OCI-LY1 (cell line): ENCODE results near the gene COL3A1.

Experiments
- H2AFZ ChIP-seq: fragments of 200-600 bp; sonication (generic), shearing (Covaris generic); 2 replicates; pipeline ENCODE4 v1.6.0; 2014; ENCODE audit warnings: antibody characterized with exemption, mild to moderate bottlenecking, low read length
- H3F3A ChIP-seq: fragments of 200-600 bp; sonication (generic), shearing (Covaris generic); 2 replicates; pipeline ENCODE4 v1.6.0; 2014; ENCODE audit warnings: mild to moderate bottlenecking, antibody characterized with exemption, low read length, moderate library complexity; ENCODE audit not compliant: insufficient read depth
- H3K27ac ChIP-seq: fragments of 200-600 bp; sonication (generic); 2 replicates; pipeline ENCODE4 v1.5.1; 2014; ENCODE audit warnings: low read length, mixed run types, mild to moderate bottlenecking, low read depth; ENCODE audit not compliant: poor library complexity, severe bottlenecking
- H3K27me3 ChIP-seq: fragments of 200-600 bp; sonication (generic); 2 replicates; pipeline ENCODE4 v1.6.0; 2014; ENCODE audit warnings: antibody characterized with exemption, mild to moderate bottlenecking, low read length, moderate library complexity; ENCODE audit not compliant: insufficient read depth
- H3K36me3 ChIP-seq: fragments of 200-600 bp; sonication (generic); 2 replicates; pipeline ENCODE4 v1.6.1; 2014; ENCODE audit warnings: mild to moderate bottlenecking, antibody characterized with exemption, low read length, moderate library complexity, mixed read lengths; ENCODE audit not compliant: insufficient read depth
- H3K4me1 ChIP-seq: fragments of 200-600 bp; sonication (generic); 2 replicates; pipeline ENCODE4 v1.5.1; 2014; ENCODE audit warnings: mild to moderate bottlenecking, low read length, moderate library complexity; ENCODE audit not compliant: insufficient read depth, severe bottlenecking
- H3K4me2 ChIP-seq: fragments of 200-600 bp; sonication (generic), shearing (Covaris generic); 2 replicates; pipeline ENCODE4 v1.6.1; 2014; ENCODE audit warnings: low read length
- H3K4me3 ChIP-seq: fragments of 200-600 bp; sonication (generic); 2 replicates; pipeline ENCODE4 v1.5.1; 2014; ENCODE audit warnings: low read length, low read depth, mild to moderate bottlenecking, mixed read lengths; ENCODE audit not compliant: poor library complexity, severe bottlenecking
- H3K79me2 ChIP-seq: fragments of 200-600 bp; shearing (Covaris generic); 2 replicates; pipeline ENCODE4 v1.6.1; 2016; ENCODE audit warnings: mixed run types, low read length, mixed read lengths; ENCODE audit not compliant: insufficient read depth
- H3K9ac ChIP-seq: fragments of 200-600 bp; sonication (generic), shearing (Covaris generic); 2 replicates; pipeline ENCODE4 v1.6.1; 2014; ENCODE audit warnings: mild to moderate bottlenecking, low read length, mixed read lengths
- H3K9me2 ChIP-seq: fragments of 200-600 bp; sonication (generic), shearing (Covaris generic); 2 replicates; pipeline ENCODE4 v1.6.1; 2014; ENCODE audit warnings: low read depth, mild to moderate bottlenecking, low read length, mixed read lengths
- H3K9me3 ChIP-seq: fragments of 200-600 bp; shearing (Covaris generic); 2 replicates; pipeline ENCODE4 v1.6.1; 2014; ENCODE audit warnings: low read length, mixed read lengths
- H4K20me1 ChIP-seq: fragments of 200-600 bp; sonication (generic), shearing (Covaris generic); 2 replicates; pipeline ENCODE4 v1.6.0; 2016; ENCODE audit warnings: mild to moderate bottlenecking, low read length; ENCODE audit not compliant: insufficient read depth
- CTCF ChIP-seq: fragments of 200-600 bp; sonication (generic), shearing (Covaris generic); IDR thresholded peaks from 2 replicates; pipeline ENCODE4 v1.5.1; 2017; ENCODE audit warnings: mild to moderate bottlenecking, antibody characterized with exemption, low read length, moderate library complexity, mixed read lengths
- EZH2 ChIP-seq: fragments of 200-600 bp; sonication (generic), shearing (Covaris generic); IDR thresholded peaks from 2 replicates; pipeline ENCODE4 v1.8.0; 2017; ENCODE audit warnings: borderline replicate concordance, mixed run types, mild to moderate bottlenecking, antibody characterized with exemption, low read length, moderate library complexity, mixed read lengths

Gene COL3A1

DNA sequence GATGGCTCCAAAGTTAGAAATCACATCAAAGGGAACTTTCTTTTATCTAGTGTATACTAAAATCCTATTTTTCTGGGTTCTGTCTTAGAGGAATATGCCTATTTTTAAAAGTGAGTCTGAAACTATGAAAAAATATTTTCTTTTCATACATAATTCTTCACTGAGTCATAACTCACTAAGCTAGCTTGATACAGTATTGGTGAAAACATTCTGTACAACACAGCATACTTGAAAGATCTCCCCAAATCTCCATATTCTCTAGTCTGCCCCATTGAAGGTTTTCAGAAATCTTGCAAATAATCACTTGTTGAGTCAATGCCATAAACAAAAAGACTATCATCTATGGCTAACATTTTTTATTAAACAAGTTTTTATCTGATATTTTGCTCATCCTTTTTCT is 44.5 kb downstream of the COL3A1 start:
- Histone ChIP-seq H3K4me3 (no peak overlapping the region), H3K9me2 (no peaks in the 10 kb centered on the region), H2AFZ (no peak overlapping the region), H3K9ac (no peak overlapping the region), H3K4me1 (no peaks in the 10 kb centered on the region), H3K9me3 (no peaks in the 10 kb centered on the region), H3K4me2 (no peak overlapping the region), H3K36me3 (no peaks in the 10 kb centered on the region), H3K79me2 (no peaks in the 10 kb centered on the region), H3F3A (no peaks in the 10 kb centered on the region), H3K27me3 (no peaks in the 10 kb centered on the region), H3K27ac (no peak overlapping the region), H4K20me1 (no peaks in the 10 kb centered on the region)
- no peak for TF ChIP-seq CTCF
- no peak for TF ChIP-seq EZH2

DNA sequence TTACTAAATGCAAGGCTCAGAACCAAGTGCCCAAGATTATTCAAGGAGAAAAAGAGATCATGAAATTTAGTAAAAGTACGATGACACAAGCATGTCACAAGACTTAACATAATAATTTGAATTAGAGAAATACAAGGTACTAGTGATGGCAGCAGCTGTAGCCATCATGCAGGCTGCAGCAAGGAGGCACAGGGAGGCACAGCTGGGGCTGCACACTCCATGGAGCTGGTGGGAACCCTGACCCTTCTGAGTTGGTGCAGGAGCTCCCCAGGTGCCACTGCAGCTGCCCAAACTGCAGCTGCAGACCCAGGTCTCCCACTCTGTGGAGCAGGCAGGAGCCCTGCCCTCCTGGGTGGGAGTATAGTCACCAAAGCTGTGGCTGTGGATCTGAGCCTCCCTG is 46.0 kb downstream of the COL3A1 start:
- H3F3A ChIP-seq = no peaks in the 10 kb centered on the region
- no peaks in the 10 kb centered on the region for H3K79me2 ChIP-seq
- no peaks in the 10 kb centered on the region for H3K36me3 ChIP-seq
- no peaks in the 10 kb centered on the region for H3K9me3 ChIP-seq
- no peaks in the 10 kb centered on the region for H3K27me3 ChIP-seq
- no peak overlapping the region for H3K27ac ChIP-seq
- H2AFZ ChIP-seq = no peak overlapping the region
- H3K9me2 ChIP-seq = no peaks in the 10 kb centered on the region
- TF ChIP-seq EZH2 (no peak), CTCF (no peak)
- no peak overlapping the region for H3K4me3 ChIP-seq
- no peaks in the 10 kb centered on the region for H4K20me1 ChIP-seq
- no peak overlapping the region for H3K9ac ChIP-seq
- no peak overlapping the region for H3K4me2 ChIP-seq
- no peaks in the 10 kb centered on the region for H3K4me1 ChIP-seq

DNA sequence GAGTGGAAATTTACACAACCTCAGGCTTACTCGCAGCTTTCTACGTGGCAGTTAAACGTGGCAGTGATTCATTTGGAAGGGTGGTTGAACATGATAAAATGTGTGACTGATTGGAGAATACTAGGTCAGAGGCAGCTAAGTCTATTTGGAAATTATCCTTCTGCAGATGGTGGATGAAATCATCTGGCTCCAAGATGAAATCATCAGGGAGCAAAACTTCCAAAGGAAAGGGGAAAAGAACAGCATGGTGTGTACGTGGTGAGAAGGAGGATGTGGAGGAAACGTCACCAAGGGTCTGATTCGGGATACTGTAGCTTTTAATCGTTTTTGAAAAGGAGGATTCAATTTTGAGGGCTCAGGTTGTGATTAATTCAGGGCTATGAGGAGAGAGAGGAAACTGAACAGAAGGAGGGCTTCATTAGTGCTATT is 47.9 kb downstream of the COL3A1 start:
- Histone ChIP-seq H4K20me1 (no peaks in the 10 kb centered on the region), H3F3A (no peaks in the 10 kb centered on the region), H3K9ac (no peak overlapping the region), H3K4me2 (no peak overlapping the region), H3K79me2 (no peaks in the 10 kb centered on the region), H3K4me1 (no peaks in the 10 kb centered on the region), H3K9me3 (no peaks in the 10 kb centered on the region), H3K27me3 (no peaks in the 10 kb centered on the region), H3K4me3 (no peak overlapping the region), H3K36me3 (no peaks in the 10 kb centered on the region), H2AFZ (no peak overlapping the region), H3K9me2 (no peaks in the 10 kb centered on the region), H3K27ac (no peak overlapping the region)
- TF ChIP-seq EZH2 = no peak
- TF ChIP-seq CTCF = no peak
